Panc1 (cell line): ENCODE measurements around the gene PSMB4. TPM values are rescaled to one million over a fixed set of nuclear protein-coding genes. Genes with fewer than 3 reads are reported as not detected.

ENCODE experiments used
- ATAC-seq: fragments of 200-7000 bp; cut with Tn5 transposase; 2 replicates; pipeline ENCODE4 v1.9.1; 2020; ENCODE audit warnings: mild to moderate bottlenecking, moderate library complexity
- BruUV-seq: library from RNA; stranded (reverse); fragments of 400-500 nt; replicated peaks from 2 replicates; lab custom pipeline; 2021; lab: Mats Ljungman, UMichigan
- CTCF ChIA-PET: fragments of 300-600 bp; sonication (Branson Sonifier 250); formaldehyde crosslinking; loops from one replicate; lab custom pipeline; 2022; ENCODE audit warnings: antibody characterized with exemption; lab: Charles Lee
- POLR2A ChIA-PET: fragments of 300-600 bp; sonication (Branson Sonifier 250); formaldehyde crosslinking; loops from one replicate; lab custom pipeline; 2022; ENCODE audit warnings: antibody characterized with exemption; lab: Charles Lee
- DNase-seq: peaks from one replicate; pipeline ENCODE4 v3.0.0-alpha.2; 2010; ENCODE audit warnings: low read depth, low spot score
- H3K27ac ChIP-seq: 2 replicates; pipeline ENCODE4 v1.5.1; 2011; ENCODE audit warnings: mild to moderate bottlenecking, low read length, inconsistent platforms
- H3K27me3 ChIP-seq: fragments of 200-500 bp; sonication (Bioruptor generic); 2 replicates; pipeline ENCODE4 v1.6.0; 2014; ENCODE audit warnings: low read length, inconsistent platforms; ENCODE audit not compliant: control insufficient read depth, insufficient read depth
- H3K36me3 ChIP-seq: fragments of 200-500 bp; sonication (Bioruptor generic); 2 replicates; pipeline ENCODE4 v1.5.1; 2014; ENCODE audit warnings: inconsistent platforms, mild to moderate bottlenecking, low read length, moderate library complexity; ENCODE audit not compliant: control insufficient read depth, insufficient read depth
- H3K4me1 ChIP-seq: 2 replicates; pipeline ENCODE4 v1.5.1; 2011; ENCODE audit warnings: inconsistent platforms, mild to moderate bottlenecking, low read length, moderate library complexity; ENCODE audit not compliant: control insufficient read depth, insufficient read depth
- H3K4me3 ChIP-seq, 2 experiments: 2 replicates each; pipeline ENCODE4 v1.5.1; 2011 to 2012; ENCODE audit warnings: low read depth in 2 of 2, low read length in 2 of 2, mild to moderate bottlenecking in 2 of 2, inconsistent platforms in 1 of 2, moderate library complexity in 1 of 2
- H3K9me3 ChIP-seq: fragments of 200-500 bp; sonication (Bioruptor generic); 2 replicates; pipeline ENCODE4 v1.5.1; 2014; ENCODE audit warnings: low read depth, mild to moderate bottlenecking, inconsistent platforms, low read length, moderate library complexity; ENCODE audit not compliant: control insufficient read depth, insufficient read depth
- POLR2AphosphoS5 ChIP-seq: IDR thresholded peaks from 2 replicates; pipeline ENCODE4 v1.6.1; 2012; ENCODE audit warnings: mild to moderate bottlenecking, low read depth, low read length, moderate library complexity
- SIN3A ChIP-seq: IDR thresholded peaks from 2 replicates; pipeline ENCODE4 v1.6.1; 2012; ENCODE audit warnings: low read depth, mild to moderate bottlenecking, low read length, moderate library complexity, borderline replicate concordance; ENCODE audit not compliant: insufficient read depth
- TCF7L2 ChIP-seq: IDR thresholded peaks from 2 replicates; pipeline ENCODE4 v1.6.1; 2011; ENCODE audit warnings: mild to moderate bottlenecking, low read depth, low read length, inconsistent platforms
- in situ Hi-C: cut with HindIII; loops from 2 replicates; pipeline ENCODE4 v1.10.0; 2016; ENCODE audit warnings: low sequenced_read_pairs, low pct_unique_long_range_greater_than_20kb
- intact Hi-C: fragments of 100-400 bp; cut with micrococcal nuclease; formaldehyde crosslinking; loops from one replicate; pipeline ENCODE4 v1.10.0; 2022; ENCODE audit not compliant: unreplicated experiment
- total RNA-seq: library from RNA; stranded (reverse); gene quantifications from one replicate; pipeline ENCODE4 v1.2.1, GENCODE V29; 2021; ENCODE audit not compliant: unreplicated experiment
- TF ChIP-seq, protein P1 (sequence below), 2 experiments: IDR thresholded peaks; 2 replicates each; pipeline ENCODE4 v1.6.1; 2011 to 2012; ENCODE audit warnings: low read depth in 2 of 2, control low read depth in 1 of 2, low read length in 1 of 2, mild to moderate bottlenecking in 1 of 2, moderate library complexity in 1 of 2; ENCODE audit not compliant: insufficient read depth in 1 of 2
- TF ChIP-seq, protein P2 (sequence below): fragments of 450-650 bp; IDR thresholded peaks from 2 replicates; pipeline ENCODE4 v1.5.1; 2017; ENCODE audit warnings: mild to moderate bottlenecking

PSMB4 gene
- total RNA-seq, 1 experiment from 2014 or later = 412 TPM

DNA sequence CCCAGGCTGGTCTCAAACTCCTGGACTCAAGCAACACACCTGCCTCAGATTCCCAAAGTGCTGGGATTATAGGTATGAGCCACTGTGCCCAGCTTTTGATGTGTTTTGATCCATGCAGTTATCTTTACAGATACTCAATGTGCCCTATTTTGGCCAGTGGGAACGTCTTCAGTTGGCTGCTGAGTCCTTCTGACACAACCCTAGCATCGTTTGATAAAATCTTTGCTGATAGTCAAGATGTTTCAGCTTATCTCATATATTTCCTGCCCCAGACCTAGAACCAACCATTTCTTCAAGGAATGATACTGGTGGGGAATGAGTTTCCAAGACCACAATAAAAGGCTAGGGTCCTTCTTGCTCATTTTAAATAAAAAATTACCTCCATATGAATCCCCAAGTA is 48.3 kb downstream of the PSMB4 start:
- intact Hi-C loops (loop anchor here (10.0 kb wide), 3 partner anchors 67 to 387 kb away; partner anchors contain the start of genes C2CD4D, CGN, RORC and TUFT1), in situ Hi-C loops (no loop called here)
- BruUV-seq = TSS peak; percentile 31
- Histone ChIP-seq H3K4me3 (no peak overlapping the region), H3K4me1 (peaks cover 24% of the 10 kb centered on the region; the same call in 1 of the 2 replicates), H3K27ac (no peak overlapping the region), H3K36me3 (no peaks in the 10 kb centered on the region), H3K9me3 (no peaks in the 10 kb centered on the region), H3K27me3 (no peaks in the 10 kb centered on the region)
- DNase-seq = no peak
- TF ChIP-seq POLR2AphosphoS5 (no peak), SIN3A (no peak), TCF7L2 (no peak)
- TF ChIP-seq, protein P1, sequence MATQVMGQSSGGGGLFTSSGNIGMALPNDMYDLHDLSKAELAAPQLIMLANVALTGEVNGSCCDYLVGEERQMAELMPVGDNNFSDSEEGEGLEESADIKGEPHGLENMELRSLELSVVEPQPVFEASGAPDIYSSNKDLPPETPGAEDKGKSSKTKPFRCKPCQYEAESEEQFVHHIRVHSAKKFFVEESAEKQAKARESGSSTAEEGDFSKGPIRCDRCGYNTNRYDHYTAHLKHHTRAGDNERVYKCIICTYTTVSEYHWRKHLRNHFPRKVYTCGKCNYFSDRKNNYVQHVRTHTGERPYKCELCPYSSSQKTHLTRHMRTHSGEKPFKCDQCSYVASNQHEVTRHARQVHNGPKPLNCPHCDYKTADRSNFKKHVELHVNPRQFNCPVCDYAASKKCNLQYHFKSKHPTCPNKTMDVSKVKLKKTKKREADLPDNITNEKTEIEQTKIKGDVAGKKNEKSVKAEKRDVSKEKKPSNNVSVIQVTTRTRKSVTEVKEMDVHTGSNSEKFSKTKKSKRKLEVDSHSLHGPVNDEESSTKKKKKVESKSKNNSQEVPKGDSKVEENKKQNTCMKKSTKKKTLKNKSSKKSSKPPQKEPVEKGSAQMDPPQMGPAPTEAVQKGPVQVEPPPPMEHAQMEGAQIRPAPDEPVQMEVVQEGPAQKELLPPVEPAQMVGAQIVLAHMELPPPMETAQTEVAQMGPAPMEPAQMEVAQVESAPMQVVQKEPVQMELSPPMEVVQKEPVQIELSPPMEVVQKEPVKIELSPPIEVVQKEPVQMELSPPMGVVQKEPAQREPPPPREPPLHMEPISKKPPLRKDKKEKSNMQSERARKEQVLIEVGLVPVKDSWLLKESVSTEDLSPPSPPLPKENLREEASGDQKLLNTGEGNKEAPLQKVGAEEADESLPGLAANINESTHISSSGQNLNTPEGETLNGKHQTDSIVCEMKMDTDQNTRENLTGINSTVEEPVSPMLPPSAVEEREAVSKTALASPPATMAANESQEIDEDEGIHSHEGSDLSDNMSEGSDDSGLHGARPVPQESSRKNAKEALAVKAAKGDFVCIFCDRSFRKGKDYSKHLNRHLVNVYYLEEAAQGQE (IDR thresholded peaks at IDR 0.05; ENCODE audit: insufficient read depth in 1 of 2, low read depth in 2 of 2, low read length in 1 of 2) = no peak
- TF ChIP-seq, protein P2, sequence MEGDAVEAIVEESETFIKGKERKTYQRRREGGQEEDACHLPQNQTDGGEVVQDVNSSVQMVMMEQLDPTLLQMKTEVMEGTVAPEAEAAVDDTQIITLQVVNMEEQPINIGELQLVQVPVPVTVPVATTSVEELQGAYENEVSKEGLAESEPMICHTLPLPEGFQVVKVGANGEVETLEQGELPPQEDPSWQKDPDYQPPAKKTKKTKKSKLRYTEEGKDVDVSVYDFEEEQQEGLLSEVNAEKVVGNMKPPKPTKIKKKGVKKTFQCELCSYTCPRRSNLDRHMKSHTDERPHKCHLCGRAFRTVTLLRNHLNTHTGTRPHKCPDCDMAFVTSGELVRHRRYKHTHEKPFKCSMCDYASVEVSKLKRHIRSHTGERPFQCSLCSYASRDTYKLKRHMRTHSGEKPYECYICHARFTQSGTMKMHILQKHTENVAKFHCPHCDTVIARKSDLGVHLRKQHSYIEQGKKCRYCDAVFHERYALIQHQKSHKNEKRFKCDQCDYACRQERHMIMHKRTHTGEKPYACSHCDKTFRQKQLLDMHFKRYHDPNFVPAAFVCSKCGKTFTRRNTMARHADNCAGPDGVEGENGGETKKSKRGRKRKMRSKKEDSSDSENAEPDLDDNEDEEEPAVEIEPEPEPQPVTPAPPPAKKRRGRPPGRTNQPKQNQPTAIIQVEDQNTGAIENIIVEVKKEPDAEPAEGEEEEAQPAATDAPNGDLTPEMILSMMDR = no peak
- no peak for ATAC-seq
- POLR2A ChIA-PET = interaction anchor here (0.7 kb wide), 1 partner anchor 82 kb away, joined by 10 read pairs; no protein-coding TSS in a partner anchor
- CTCF ChIA-PET = interaction anchor here (0.7 kb wide), 1 partner anchor 46 kb away, joined by 11 read pairs; no protein-coding TSS in a partner anchor

Other genes with a start within 250 kb of the PSMB4 start
- gene TNFAIP8L2, start 242.9 kb upstream of the PSMB4 start, total RNA-seq = not detected
- gene LYSMD1, start 233.7 kb upstream of the PSMB4 start, total RNA-seq = 5.1 TPM
- 36.5 TPM for gene SCNM1, start 233.4 kb upstream of the PSMB4 start, total RNA-seq
- gene TMOD4, start 223.6 kb upstream of the PSMB4 start, total RNA-seq = 0.80 TPM
- 71.5 TPM for gene VPS72, start 209.4 kb upstream of the PSMB4 start, total RNA-seq
- gene PIP5K1A, start 201.0 kb upstream of the PSMB4 start, total RNA-seq = 78.9 TPM
- 256 TPM for gene PSMD4, start 144.8 kb upstream of the PSMB4 start, total RNA-seq
- gene ZNF687, start 117.3 kb upstream of the PSMB4 start, total RNA-seq = 33.3 TPM
- gene PI4KB, start 72.2 kb upstream of the PSMB4 start, total RNA-seq = 52.7 TPM
- gene RFX5, start 52.3 kb upstream of the PSMB4 start, total RNA-seq = 75.5 TPM
- gene SELENBP1, start 26.9 kb upstream of the PSMB4 start, total RNA-seq = 5.9 TPM
- 76.0 TPM for gene POGZ, start 59.9 kb downstream of the PSMB4 start, total RNA-seq
- gene CGN, start 111.8 kb downstream of the PSMB4 start, total RNA-seq = 10.2 TPM
- gene TUFT1, start 140.7 kb downstream of the PSMB4 start, total RNA-seq = 66.4 TPM
- 58.4 TPM for gene SNX27, start 212.5 kb downstream of the PSMB4 start, total RNA-seq